Glomerular visceral epithelial cell (primary cell): ENCODE data around the gene ECI2.
A peak's percentile ranks its signal among the peaks of the same experiment; 100 is the strongest.
"Not testable (repeated sequence)": the region's sequence is repeated elsewhere in the genome, so short reads cannot be mapped to it uniquely, and the experiment has no call there.

Experiments
- DNase-seq: peaks from one replicate; pipeline ENCODE4 v3.0.0-alpha.2; 2016; ENCODE audit errors: extremely low spot score

Gene ECI2

DNA sequence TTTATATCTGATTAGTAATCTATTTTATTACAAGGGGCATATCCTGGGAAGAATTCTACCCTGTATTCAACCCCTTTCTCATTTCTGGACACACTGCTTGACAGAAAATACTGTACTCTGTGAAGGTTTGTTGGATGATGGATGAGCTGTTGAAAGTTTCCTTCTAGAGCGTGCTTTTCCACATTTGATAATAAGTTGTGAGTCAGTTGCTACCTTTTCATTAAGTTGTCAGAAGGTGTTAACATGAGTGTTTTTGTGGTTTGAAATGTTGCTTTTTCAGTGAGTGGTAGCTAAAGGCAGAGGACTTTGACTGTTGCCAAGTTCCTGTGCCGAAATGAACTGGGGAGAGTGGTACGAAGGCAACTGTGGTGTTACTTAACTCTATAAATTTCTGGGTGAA is 3.9 kb upstream of the ECI2 start:
- DNase-seq, result no peak

DNA sequence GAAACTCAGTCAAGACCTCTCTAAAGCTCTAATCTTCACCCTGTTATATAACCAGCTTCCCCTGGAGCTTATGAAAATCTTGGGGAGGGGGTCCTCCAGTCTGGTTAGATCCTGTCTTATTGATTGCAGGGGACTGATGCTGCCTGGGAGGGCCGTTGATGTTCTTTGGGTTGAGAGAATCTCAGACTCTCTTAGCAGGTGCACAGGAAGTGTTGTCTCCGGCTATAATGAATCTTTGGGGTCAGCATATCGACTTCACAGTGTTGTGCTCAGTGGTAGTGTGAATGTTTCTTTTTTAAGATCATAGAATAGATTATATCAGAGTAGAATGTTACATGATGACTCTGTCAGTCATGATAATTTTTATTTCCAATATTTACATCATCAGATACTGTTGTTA is 2.8 kb upstream of the ECI2 start:
- no peak for DNase-seq

DNA sequence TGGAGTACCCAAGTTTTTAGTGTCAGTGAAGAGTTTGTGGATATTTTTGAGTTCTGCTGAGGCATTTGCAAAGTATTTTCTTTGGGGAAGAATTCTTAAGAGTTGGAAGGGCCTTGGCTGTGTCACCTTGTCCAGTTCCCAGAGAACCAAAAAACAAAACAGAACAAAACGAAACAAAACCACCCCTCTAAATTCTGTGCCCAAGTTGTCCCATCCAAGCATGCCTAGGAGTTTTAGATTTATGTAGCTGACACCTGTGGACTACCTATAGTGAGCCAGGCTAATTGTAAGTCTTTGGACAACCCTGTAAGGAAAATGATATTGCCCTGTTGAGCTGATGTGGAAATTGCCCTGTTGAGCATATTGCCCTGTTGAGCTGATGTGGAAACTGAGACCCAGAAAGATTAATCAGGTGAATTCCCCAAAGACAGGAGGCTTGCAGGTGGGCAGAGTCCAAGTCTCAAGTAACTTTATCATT is 1.0 kb upstream of the ECI2 start:
- no peak for DNase-seq

DNA sequence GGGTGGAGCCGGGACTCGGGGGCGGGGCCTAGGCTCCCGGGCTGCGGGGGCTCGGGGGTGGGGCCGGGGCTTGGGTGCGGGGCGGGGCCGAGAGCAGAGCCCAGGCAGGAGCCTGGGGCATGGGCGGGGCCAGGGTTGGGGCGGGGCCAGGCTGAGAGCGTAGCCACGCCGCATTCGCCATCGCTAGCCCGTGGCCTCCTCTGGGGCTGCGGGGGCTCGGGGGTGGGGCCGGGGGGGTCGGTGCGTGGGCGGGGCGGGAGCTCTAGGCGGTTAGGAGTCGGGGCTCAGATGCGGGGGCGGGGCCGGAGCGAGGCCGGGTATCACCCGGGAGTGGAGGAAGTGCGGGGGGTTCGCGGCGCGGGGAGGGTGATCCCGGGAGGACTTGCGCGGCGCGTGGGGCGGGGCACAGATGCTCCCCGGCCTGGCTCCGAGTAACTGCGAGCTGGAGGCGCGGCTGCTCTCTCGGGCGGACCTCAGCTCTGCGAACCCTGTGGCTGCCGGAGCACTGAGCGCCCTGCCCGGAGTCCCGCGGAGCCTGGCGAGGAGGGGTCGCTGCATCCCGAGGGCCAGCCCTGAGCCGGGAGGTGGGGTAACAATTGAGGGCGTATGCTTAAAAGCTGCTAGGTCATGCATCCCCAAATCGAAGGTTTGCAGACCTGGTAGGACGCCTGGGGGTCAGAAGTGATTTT is 434 bp upstream of the ECI2 start:
- peak; percentile 98 for DNase-seq

DNA sequence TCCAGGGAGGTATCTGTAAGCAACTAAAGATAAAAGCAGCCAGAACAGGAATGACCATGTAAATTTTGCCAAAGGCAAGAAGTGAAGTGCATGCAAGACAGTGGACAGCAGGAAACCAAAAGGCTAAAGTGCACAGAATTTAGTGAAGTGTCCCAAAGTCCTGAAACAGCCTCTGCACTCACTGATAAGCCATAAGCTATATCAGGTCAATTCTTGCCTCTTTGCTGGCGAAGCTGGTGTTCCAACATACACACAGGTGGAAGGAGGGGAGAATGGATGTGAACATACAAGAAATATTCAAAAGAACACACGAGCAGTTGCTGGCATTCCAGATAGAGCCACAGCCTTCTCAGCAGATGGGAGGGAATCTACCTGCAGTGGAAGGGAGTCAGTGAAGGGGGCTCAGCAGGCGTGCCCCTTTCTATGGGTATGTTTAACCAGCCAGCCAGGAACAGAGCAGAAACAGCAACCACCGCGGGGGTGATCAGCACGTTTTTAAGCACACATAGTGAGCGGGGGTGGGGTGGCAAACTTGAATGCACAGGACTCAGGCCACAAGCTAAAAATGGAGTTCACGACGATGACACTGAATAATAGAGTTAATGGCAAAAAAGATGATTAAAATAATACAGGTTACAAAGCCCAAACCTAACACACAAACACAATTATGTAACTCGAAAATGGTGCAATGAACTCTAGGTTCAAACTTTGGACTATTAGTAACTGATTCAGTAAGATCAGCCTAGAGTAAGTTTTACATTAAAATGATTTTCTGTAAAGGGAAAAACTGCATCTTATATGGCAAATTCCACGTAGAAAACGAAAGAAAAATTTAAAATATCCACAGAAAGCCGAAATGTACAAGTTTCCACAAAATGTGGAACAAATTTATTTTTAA is 1.2 kb downstream of the ECI2 start:
- peak; percentile 18 for DNase-seq

DNA sequence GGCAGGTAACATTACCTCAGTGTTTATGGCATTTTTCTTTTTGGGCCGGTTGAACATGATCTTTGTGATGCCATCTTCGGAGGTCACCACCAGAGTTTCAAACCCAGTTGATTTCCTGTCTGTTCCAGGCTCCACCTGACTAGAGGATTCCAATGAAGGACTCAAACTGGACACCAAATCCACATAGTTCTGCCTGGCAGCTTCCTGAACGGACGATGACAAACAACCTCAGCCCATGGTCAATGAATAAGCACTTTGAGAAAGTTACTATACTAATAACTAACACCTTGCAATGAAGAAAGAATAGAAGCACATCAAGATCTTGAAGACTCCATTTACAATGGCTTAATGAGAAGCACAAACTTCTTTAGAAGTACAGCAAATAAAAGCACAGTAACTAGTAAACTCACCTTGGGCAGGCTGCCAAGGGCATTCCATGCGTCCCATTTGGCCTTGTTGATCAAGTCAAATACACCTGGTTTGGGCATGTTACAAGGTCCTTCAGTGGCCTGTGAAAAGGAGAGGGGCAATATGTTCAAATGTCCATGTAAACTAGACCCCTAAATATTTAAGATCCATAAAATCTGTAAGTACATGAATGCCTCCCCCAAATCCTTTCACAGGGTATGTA is 4.9 kb downstream of the ECI2 start:
- no peak for DNase-seq

DNA sequence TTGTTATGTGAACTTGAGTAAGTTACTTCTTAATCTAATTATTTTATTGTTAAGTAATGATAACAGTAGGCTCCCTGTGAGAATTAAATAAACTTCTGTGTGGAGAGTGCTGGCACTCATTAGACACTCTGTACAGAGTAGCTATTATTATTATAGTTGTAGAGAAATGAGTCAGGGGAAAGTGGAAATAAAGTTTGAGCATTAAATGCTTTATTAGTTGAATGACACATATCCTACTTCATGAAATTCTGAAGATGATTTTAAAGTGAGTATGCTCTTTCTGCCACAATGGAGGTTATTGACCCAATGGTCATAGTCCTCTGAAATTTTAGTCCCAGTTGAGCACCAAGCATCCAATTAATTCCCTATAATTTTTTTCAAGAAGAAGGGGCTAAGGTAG is 5.9 kb downstream of the ECI2 start:
- no peak for DNase-seq

DNA sequence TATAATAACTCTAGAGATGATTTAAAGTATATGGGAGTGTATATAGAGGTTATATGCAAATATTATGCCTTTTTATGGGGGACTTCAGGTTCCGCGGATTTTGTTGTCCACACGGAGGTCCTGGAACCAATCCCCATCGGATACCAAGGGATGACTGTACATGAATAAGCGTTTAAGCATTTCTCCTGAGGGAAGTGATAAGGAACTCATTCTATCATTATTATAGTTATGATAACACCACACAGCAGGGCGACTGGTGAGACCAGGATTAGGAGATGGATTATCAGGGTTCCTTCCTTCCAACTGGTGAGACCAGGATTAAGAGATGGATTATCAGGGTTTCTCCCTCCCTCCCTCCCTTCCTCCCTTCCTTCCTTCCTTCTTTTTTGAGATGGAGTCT is 6.6 kb downstream of the ECI2 start:
- no peak for DNase-seq

DNA sequence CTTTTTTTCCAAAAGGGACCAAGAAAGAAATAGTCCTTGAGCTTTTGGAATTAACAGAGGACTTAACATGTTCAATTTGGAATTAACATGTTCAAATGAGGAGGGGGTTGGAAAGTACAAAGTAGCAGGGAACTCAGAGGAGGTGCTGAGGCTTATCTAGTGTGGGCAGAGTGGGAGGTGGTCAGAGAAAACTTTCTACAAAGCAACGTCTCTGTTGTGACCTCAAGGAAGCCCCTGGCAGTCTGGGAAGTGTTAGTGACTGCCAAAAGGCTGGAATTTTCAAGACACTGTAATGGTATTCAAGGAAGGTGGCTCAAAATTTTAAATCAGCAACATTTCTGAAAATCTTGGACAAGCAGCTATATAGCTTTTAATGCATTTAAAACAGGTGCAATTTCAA is 7.3 kb downstream of the ECI2 start:
- no peak for DNase-seq

DNA sequence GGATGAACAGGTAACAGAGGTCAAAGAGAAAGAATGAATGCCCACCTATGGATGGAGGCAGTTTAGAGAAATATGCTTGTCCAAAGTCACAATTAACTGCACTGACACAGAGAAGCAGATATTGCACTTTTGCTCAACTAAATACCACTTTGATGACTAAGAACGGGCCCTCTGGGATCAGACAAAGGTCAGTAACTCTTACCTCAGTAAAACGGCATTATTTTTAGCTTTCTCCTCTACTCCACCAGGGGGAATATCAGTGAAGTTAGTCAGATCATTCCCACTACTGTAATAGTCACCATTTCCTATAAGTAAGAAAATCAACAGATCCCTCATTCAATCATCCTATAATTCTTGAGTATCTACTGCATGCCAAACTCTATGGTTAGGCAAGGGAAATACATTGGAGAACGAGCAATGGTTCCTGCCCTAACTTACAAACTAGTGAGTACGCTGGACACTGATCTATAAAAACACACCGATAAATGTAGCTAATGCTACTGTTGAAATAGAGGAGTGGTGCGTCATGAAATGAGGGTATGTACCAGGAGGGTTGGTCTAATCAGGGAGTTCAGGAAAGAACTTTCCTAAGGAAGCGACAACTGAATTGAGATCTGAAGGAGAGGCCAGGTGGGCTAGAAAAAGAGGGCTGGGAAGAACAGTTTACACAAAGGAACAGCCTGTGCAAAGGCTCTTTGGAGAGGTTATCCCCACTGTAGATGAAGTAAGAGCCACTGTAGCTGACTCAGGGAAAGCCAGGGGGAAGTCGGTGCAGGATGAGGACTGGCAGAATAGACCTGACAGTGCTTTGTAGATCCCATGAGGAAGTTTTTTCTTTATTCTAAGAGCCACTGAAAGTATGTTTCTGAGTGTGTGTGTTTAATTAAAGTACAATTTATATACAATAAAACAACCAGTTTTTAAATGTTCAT is 9.2 kb downstream of the ECI2 start:
- DNase-seq, result peak; percentile 79

DNA sequence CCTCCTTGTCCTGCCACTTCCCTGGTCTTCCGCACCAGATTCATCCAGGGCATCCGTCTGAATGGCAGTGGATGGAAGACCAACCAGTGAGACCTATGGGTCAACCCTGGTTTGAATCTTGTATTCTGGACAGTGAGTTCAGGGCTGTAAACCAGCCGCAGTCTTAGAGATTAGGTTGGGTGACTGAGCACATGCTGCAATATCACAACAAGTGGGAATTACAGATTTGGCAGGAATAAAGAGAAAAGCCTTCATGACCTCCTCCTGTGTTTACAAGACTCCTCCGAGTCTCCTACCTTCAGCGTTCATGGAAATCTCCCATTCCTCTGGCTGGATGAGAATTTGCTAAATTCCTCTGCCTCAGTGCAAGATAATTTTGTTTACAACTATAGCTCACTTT is 9.9 kb downstream of the ECI2 start:
- DNase-seq, result no peak

DNA sequence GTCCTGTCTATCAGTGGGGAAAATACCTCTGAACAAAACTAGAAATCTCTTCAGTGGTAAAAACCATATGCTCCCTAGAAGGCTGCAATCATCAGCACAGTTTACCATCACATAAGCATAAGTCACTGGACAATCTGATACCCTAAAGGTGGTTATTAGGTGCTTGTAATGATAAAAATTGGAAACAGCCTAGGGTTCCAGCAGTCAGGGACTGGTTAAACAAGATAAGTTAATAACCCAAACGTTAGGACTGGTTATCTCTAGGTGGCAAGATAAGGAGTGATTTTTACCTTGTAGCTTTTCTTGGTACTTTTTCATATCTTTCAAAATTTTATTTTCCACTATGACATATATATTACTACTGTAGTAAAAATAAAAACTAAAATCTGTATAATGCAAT is 11.0 kb downstream of the ECI2 start:
- DNase-seq, result no peak

DNA sequence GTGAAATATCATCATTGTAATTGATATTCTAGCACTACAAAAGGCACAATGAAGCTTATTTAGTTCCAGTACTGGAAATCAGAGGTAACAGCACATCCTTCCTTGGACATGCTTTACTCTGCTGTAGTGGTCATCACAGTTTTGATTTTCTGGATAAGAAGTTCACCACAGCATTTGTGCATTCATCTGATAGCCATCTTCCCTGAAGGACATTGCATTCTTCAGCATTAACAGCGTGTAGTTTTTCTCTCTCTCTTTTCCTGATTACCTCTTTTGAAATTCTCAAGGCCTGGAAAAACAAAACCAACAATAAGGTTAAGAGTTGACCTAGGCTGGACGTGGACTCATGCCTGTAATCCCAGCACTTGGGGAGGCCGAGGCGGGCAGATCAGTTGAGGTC is 19.6 kb downstream of the ECI2 start:
- no peak for DNase-seq

DNA sequence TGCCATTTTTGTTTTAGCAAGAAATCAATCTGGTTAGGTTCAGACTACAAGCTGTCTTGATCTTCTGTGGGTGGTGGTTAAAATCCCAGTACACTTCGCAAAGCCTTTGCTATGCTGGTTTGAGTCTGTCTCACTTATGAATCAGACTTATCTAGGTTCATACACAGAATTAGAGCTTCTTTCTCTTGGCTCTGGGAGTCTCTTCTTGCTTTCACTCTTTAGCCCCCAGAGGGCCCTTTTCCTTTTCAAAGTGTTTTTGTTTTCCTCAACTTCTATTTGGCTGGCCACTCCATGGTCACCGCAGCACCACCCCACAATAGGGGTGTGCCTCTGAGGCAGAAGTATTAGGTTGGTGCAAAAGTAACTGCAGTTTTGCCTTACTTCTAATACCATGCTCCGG is 21.3 kb downstream of the ECI2 start:
- no peak for DNase-seq

DNA sequence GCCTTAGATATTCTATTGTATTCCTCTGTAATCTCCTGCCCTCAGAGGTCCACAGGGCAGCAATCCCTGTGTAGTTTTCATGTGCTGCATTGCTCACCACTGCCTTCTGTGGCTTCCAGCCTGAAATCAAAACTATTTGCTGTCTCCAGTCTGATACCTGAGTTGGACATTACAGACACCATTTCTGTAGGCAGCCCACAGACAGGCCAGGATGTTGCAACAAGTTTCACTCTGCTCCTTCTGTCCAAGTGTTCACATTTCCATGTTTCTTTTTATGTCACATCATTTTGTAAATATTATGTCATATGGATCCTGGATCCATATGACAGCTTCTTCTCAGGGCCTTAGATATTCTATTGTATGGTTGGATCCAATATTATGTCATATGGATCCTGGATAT is 21.7 kb downstream of the ECI2 start:
- no peak for DNase-seq

DNA sequence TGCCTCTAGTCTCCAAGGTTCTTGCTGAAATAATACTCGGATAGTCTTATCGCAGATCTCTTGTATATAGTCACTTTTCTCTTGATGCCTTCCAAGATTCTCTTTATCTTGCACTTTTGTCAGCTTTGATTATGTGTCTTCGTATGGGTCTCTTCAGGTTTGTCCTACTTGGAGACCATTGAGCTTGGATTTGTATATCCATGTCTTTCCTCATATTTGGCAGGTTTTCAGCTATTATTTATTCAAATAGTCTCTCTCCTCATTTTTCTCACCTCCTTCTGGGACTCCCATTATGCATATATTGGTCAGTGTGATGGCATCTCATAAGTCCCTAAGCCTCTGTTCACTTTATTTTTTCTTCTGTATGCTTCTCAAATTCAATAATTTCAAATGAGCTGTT is 23.0 kb downstream of the ECI2 start:
- no peak for DNase-seq

DNA sequence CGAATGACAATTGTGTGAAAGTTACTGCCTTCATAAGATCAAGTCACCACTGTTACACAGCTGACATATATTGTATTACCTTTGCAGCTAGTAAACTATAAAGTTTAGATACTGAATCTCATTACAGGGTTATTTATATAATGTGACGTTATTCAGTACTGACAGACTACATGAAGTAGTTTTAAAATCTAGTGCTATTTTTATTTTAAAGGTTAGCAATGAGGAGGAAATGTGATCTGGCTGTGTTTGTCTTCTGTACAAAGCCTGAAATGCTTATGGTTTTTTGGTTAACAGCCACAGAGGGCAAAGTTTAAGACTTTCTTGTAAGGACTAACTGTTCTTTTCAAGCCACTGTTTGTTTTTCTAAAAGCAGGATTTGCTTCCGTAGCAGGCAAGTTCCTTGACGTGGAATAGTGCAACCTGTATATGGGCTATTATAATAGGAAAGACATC is 26.0 kb downstream of the ECI2 start:
- DNase-seq, result not testable (repeated sequence)

DNA sequence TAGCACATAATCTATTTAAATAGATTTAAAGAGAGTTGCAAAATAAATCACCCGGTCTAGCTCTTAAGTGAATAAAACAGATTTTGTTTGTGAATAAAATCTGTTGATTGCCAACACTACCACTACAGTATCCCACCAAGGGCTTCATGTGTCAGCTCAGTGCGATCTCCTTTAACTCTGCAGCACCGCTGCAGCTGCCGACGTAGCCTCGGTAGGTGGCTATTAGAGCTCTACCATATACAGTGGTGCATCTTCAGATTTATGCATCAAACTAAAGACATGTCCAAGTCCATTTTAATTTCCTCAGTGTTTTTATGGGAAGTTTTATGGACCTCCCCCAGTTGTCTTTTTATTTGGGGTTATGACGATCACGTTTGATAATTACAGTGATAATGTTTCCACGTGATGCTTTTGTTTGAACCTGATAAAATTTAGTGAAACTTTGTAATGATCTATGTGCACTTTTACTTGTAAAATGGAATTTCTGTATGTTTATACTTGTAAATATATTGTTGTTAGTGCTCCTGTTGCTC is 26.7 kb downstream of the ECI2 start:
- no peak for DNase-seq

DNA sequence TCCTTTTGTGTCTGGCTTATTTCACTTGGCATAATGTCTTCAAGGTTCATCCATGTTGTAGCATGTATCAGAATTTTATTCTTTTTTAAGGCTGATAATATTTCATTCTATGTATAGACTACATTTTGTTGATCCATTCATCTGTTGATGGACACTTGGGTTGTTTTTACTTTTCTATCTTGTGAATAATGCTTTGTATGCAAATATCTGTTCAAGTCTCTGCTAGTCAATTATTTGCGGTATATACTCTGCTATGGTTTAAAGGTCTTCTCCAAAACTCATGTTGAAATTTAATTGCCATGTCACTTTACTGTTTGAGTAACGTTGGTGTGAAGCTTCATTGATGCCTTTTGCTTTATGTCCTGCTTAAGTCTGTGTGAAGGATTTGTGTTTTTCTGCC is 27.5 kb downstream of the ECI2 start:
- DNase-seq, result no peak

DNA sequence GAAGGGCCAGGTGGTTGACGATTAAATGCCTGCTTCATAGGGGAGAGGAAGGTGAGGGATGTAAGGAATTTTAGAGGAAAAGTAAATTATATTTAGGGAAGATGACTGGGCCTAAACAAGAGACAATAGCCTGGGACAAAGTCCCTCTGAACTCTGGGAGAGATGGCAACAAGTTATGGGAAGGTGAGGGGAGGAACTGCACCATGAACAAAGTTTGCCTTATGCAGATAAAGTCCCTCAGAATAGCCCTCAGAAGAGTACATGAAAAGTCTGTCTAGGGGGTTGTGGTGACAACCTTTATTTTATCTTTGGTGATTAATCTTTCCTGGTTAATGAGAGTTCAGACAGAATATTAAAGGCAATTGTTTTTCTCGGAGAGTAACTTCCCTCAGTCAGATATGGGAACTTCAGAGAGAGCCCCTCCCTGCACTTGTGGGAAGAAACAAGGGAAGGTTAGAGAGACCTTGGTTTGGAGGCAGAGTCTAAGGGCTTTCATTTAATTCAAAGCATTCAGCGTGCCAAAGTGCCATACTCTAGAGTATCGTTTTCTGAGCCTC is 29.3 kb downstream of the ECI2 start:
- DNase-seq, result no peak

DNA sequence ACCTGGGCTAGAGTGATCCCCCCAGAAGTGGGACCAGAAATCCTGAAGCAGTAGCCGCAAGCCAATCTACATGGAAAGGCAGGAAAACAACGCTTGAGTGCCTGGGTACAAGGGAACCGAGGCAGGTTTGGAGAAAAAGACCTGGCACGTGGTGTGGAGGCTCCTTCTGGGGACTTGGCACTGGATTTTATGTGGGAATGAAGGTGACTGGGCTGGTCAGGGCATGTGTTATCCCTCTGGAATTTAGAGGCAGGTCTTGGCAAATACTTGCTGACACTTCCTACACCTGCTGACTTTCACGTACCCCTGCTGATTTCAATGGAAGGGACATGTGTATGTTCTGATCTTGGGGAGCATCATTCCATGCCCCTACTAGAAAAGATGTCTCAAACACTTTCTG is 31.4 kb downstream of the ECI2 start:
- no peak for DNase-seq
